A673 (cell line): ENCODE data around the gene SH3PXD2B.

Source experiments
- CTCF ChIP-seq: fragments of 300-800, 200-600 bp; sonication (generic); conservative IDR thresholded peaks from 2 replicates; pipeline ENCODE4 v1.5.1; 2017; ENCODE audit warnings: low read depth, mild to moderate bottlenecking, antibody characterized with exemption, low read length, moderate library complexity, mixed read lengths
- EZH2 ChIP-seq: fragments of 200-600 bp; sonication (generic); IDR thresholded peaks from 2 replicates; pipeline ENCODE4 v1.6.1; 2017; ENCODE audit warnings: borderline replicate concordance, low read depth, mild to moderate bottlenecking, mixed read lengths, antibody characterized with exemption, low read length; ENCODE audit not compliant: poor library complexity, severe bottlenecking

- no peak for TF ChIP-seq CTCF
- TF ChIP-seq EZH2 = no peak
Measured at GRCh38 chr5:172353846-172354245, 100.5 kb downstream of the SH3PXD2B start.
